K562 (cell line): ENCODE results near the gene FASTK. TPM values are rescaled to one million over a fixed set of nuclear protein-coding genes. Genes with fewer than 3 reads are reported as not detected.

Source experiments
- BRCA1 ChIP-seq, 2 experiments: fragments of 450-650 bp in 1 of 2; sonication (generic) in 1 of 2; formaldehyde crosslinking in 1 of 2; IDR thresholded peaks; 2 replicates each; pipeline versions ENCODE4 v1.5.0 to v1.6.1; 2017 to 2020; ENCODE audit warnings: mild to moderate bottlenecking in 1 of 2, missing genetic modification reagents in 1 of 2
- ETS2 ChIP-seq: IDR thresholded peaks from 2 replicates; pipeline ENCODE4 v1.6.1; 2016; ENCODE audit warnings: borderline replicate concordance, missing genetic modification characterization, mild to moderate bottlenecking, moderate library complexity, missing compliant biosample characterization; ENCODE audit not compliant: poor library complexity, severe bottlenecking
- FOXJ2 ChIP-seq: fragments of 200-800 bp; sonication (Bioruptor generic); IDR thresholded peaks from 2 replicates; pipeline ENCODE4 v1.6.1; 2016; ENCODE audit warnings: missing genetic modification characterization, missing compliant biosample characterization
- NR4A1 ChIP-seq, 2 experiments: fragments of 250-450 bp in 1 of 2; fragments of 450-650 bp in 1 of 2; sonication (Bioruptor Pico) in 1 of 2; IDR thresholded peaks; 2 replicates each; pipeline versions ENCODE4 v1.4.0 to v1.6.1; 2016 to 2020; ENCODE audit warnings: mild to moderate bottlenecking in 2 of 2, missing compliant biosample characterization in 1 of 2, missing genetic modification characterization in 1 of 2, moderate library complexity in 1 of 2
- PHB2 ChIP-seq: fragments of 450-650 bp; IDR thresholded peaks from 2 replicates; pipeline ENCODE4 v1.6.1; 2017; ENCODE audit warnings: low read depth
- POLR2AphosphoS2 ChIP-seq: IDR thresholded peaks from 2 replicates; pipeline ENCODE4 v1.6.1; 2012; ENCODE audit warnings: low read length, improper control_type of control experiment
- POU5F1 ChIP-seq: fragments of 150-350 bp; IDR thresholded peaks from 2 replicates; pipeline ENCODE4 v1.6.1; 2014; ENCODE audit warnings: borderline replicate concordance, low read length, low read depth, mild to moderate bottlenecking; ENCODE audit not compliant: partially characterized antibody
- PRMT5 ChIP-seq: sonication (generic); formaldehyde crosslinking; IDR thresholded peaks from 2 replicates; pipeline ENCODE4 v1.5.0; 2020; ENCODE audit warnings: missing genetic modification reagents
- SMARCA5 ChIP-seq: fragments of 450-650 bp; IDR thresholded peaks from 2 replicates; pipeline ENCODE4 v1.6.1; 2016
- TOE1 ChIP-seq, 2 experiments: fragments of 450-650 bp in 1 of 2; sonication (generic) in 1 of 2; formaldehyde crosslinking in 1 of 2; IDR thresholded peaks; 2 replicates each; pipeline versions ENCODE4 v1.7.1 to v1.8.0; 2016 to 2022; ENCODE audit warnings: borderline replicate concordance in 2 of 2, mild to moderate bottlenecking in 2 of 2, antibody characterized with exemption in 1 of 2, inconsistent platforms in 1 of 2, low read depth in 1 of 2, missing genetic modification reagents in 1 of 2, moderate library complexity in 1 of 2
- ZFP91 ChIP-seq: sonication (generic); formaldehyde crosslinking; IDR thresholded peaks from 2 replicates; pipeline ENCODE4 v1.8.0; 2022; ENCODE audit warnings: mild to moderate bottlenecking, missing genetic modification reagents
- ZNF277 ChIP-seq: fragments of 250-450 bp; sonication (Bioruptor Pico); IDR thresholded peaks from 2 replicates; pipeline ENCODE4 v1.8.0; 2022; ENCODE audit warnings: inconsistent platforms, mild to moderate bottlenecking, moderate library complexity, borderline replicate concordance
- polyA plus RNA-seq, 8 experiments: library from polyadenylated mRNA; depleted of rRNA in 4 of 8; stranded (reverse) in 5 of 8; unstranded in 3 of 8; fragments of >200 nt; fragmentation: Nextera tagmentation in 2 of 8; fragmentation: Illumina TruSeq in 1 of 8; extraction: Ambion mirVana in 2 of 8; extraction: Trizol in 1 of 8; gene quantifications; 2 replicates each; pipeline versions ENCODE4 v1.2.1 to v1.2.3, GENCODE V29; 2011 to 2014; ENCODE audit warnings: inconsistent platforms in 1 of 8, missing spikeins in 1 of 8
- total RNA-seq, 7 experiments: library from RNA; depleted of rRNA in 6 of 7; stranded (reverse); fragments of >200 nt in 6 of 7; fragmentation: Illumina TruSeq in 2 of 7; extraction: Trizol in 2 of 7; gene quantifications; 2 replicates each; pipeline versions ENCODE4 v1.2.1 to v1.2.3, GENCODE V29; 2011 to 2021; ENCODE audit warnings: low replicate concordance in 1 of 7
- TF ChIP-seq, protein P1 (sequence below): IDR thresholded peaks from 2 replicates; pipeline ENCODE4 v1.6.1; 2011; ENCODE audit not compliant: insufficient read length; ENCODE audit errors: extremely low read depth
- TF ChIP-seq, protein P2 (sequence below): sonication (generic); formaldehyde crosslinking; IDR thresholded peaks from 2 replicates; pipeline ENCODE4 v1.8.0; 2022; ENCODE audit warnings: mild to moderate bottlenecking, missing genetic modification reagents
- TF ChIP-seq, protein P3 (sequence below): fragments of 250-450 bp; sonication (Bioruptor Pico); IDR thresholded peaks from 2 replicates; pipeline ENCODE4 v1.5.0; 2021; ENCODE audit warnings: mild to moderate bottlenecking, moderate library complexity

The FASTK gene
- total and polyA plus RNA-seq, 9 of the 15 experiments (the other 6 are each of a cell fraction or from before 2014, with no cell fraction given), result 0.51 to 150 (median 48.2) TPM

- TF ChIP-seq, protein P1, sequence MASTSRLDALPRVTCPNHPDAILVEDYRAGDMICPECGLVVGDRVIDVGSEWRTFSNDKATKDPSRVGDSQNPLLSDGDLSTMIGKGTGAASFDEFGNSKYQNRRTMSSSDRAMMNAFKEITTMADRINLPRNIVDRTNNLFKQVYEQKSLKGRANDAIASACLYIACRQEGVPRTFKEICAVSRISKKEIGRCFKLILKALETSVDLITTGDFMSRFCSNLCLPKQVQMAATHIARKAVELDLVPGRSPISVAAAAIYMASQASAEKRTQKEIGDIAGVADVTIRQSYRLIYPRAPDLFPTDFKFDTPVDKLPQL, result no peak
- TF ChIP-seq NR4A1 (CRISPR knock-in tag; IDR thresholded peaks at IDR 0.05) (no peak), NR4A1 (tag; IDR thresholded peaks at IDR 0.05) (peak; percentile 47; the same call in 1 of the 2 replicates), PHB2 (no peak), POU5F1 (no peak), BRCA1 (IDR thresholded peaks at IDR 0.05) (no peak), BRCA1 (CRISPR knock-in tag; IDR thresholded peaks at IDR 0.05) (no peak), ZFP91 (no peak), ETS2 (tag) (no peak), ZNF277 (CRISPR knock-in tag) (no peak), TOE1 (IDR thresholded peaks at IDR 0.05; ENCODE audit: borderline replicate concordance) (peak; percentile 76; the same call in 1 of the 2 replicates), TOE1 (CRISPR knock-in tag; IDR thresholded peaks at IDR 0.05; ENCODE audit: borderline replicate concordance, low read depth) (no peak), FOXJ2 (tag) (peak; percentile 89), SMARCA5 (no peak; the same call in 1 of the 2 replicates), PRMT5 (CRISPR knock-in tag) (no peak), POLR2AphosphoS2 (peak; percentile 68; the same call in 1 of the 2 replicates)
- TF ChIP-seq, protein P2, sequence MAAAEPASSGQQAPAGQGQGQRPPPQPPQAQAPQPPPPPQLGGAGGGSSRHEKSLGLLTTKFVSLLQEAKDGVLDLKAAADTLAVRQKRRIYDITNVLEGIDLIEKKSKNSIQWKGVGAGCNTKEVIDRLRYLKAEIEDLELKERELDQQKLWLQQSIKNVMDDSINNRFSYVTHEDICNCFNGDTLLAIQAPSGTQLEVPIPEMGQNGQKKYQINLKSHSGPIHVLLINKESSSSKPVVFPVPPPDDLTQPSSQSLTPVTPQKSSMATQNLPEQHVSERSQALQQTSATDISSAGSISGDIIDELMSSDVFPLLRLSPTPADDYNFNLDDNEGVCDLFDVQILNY (CRISPR knock-in tag), result no peak
- TF ChIP-seq, protein P3, sequence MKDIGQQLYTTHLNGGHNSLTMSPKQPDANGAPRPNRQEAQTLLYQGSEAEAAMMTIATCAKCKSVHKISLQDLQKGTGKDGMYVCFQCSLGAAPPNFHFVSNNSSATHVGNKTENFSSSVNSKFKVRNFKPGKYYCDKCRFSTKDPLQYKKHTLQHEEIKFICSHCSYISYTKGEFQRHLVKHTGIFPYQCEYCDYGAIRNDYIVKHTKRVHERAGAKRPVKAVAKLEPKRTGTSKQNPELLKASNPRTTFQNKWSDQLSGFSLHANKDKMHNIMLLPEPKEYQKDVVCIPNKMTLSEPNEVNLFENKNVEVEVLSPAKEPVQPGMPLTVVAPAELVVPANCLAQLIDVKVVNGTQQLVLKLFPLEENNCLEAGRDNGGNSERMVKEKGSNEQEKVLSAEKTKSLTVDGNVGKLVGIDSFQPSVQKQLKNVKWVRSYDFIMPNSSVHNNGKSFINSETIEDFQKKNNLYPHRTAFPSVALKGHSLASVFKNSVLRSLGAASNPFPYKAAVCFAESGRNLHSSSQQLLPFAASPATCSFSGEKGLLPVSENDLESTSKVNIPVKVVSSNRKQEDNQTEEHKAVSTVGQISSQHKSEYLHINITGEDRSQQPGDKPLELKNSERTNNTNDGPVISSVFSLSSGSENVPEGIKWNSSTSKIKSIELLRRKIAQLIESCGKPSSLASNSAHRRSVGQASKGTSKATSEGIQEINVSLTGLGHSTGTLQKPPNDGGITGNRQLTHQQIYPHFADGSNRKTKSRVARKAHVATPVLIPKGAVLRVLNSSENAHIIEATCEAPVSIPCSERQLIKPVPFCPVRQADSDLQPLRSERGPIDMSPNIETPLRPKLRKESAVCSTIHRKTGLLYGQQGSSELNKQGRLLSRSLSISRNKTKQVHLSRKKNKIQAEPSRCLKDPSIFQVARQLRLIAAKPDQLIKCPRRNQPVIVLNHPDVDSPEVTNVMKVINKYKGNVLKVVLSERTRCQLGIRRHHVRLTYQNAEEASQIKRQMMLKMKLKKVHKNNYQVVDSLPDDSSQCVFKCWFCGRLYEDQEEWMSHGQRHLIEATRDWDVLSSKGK, result no peak
Observed at GRCh38 chr7:151059367-151060112, 21.1 kb downstream of the FASTK start, which contains the start of gene SLC4A2 (continued).
